MM.1S (cell line): ENCODE measurements around the gene CREB3L1.
A peak's percentile ranks its signal among the peaks of the same experiment; 100 is the strongest.

Experiments
- DNase-seq: peaks from one replicate; pipeline ENCODE4 v3.0.0-alpha.2; 2015
- H2AFZ ChIP-seq: fragments of 300-600 bp; sonication (generic); 2 replicates; pipeline ENCODE4 v1.6.0; 2016; ENCODE audit warnings: antibody characterized with exemption, low read length
- H3F3A ChIP-seq: fragments of 300-600 bp; sonication (generic); 2 replicates; pipeline ENCODE4 v1.6.1; 2016; ENCODE audit warnings: mild to moderate bottlenecking, antibody characterized with exemption, low read length, moderate library complexity, mixed read lengths; ENCODE audit not compliant: insufficient read depth
- H3K27ac ChIP-seq: fragments of 300-600 bp; sonication (generic); 2 replicates; pipeline ENCODE4 v1.5.1; 2016; ENCODE audit warnings: mild to moderate bottlenecking, low read length
- H3K27me3 ChIP-seq: fragments of 300-600 bp; sonication (generic); replicated peaks from 2 replicates; pipeline ENCODE4 v1.6.0; 2016; ENCODE audit warnings: low read length; ENCODE audit not compliant: insufficient read depth
- H3K36me3 ChIP-seq: fragments of 300-600 bp; sonication (generic); replicated peaks from 2 replicates; pipeline ENCODE4 v1.6.1; 2016; ENCODE audit warnings: mild to moderate bottlenecking, low read length, mixed read lengths; ENCODE audit not compliant: insufficient read depth
- H3K4me1 ChIP-seq: fragments of 300-600 bp; sonication (generic); 2 replicates; pipeline ENCODE4 v1.6.1; 2016; ENCODE audit warnings: low read length, mixed read lengths
- H3K4me2 ChIP-seq: fragments of 300-600 bp; sonication (generic); 2 replicates; pipeline ENCODE4 v1.6.0; 2016; ENCODE audit warnings: low read depth, low read length
- H3K4me3 ChIP-seq: fragments of 300-600 bp; sonication (generic); 2 replicates; pipeline ENCODE4 v1.5.1; 2016; ENCODE audit warnings: low read length, mixed read lengths
- H3K79me2 ChIP-seq: fragments of 300-600 bp; sonication (generic); 2 replicates; pipeline ENCODE4 v1.6.1; 2016; ENCODE audit warnings: mixed run types, low read length, mixed read lengths
- H3K9ac ChIP-seq: fragments of 300-600 bp; sonication (generic); 2 replicates; pipeline ENCODE4 v1.6.1; 2016; ENCODE audit warnings: low read length, mixed read lengths
- H3K9me2 ChIP-seq: fragments of 300-600 bp; sonication (generic); replicated peaks from 2 replicates; pipeline ENCODE4 v1.6.1; 2016; ENCODE audit warnings: mild to moderate bottlenecking, low read length, mixed read lengths; ENCODE audit not compliant: insufficient read depth
- H3K9me3 ChIP-seq: fragments of 300-600 bp; sonication (generic); replicated peaks from 2 replicates; pipeline ENCODE4 v1.6.1; 2016; ENCODE audit warnings: mild to moderate bottlenecking, low read length, mixed read lengths; ENCODE audit not compliant: insufficient read depth
- H4K20me1 ChIP-seq: fragments of 300-600 bp; sonication (generic); 2 replicates; pipeline ENCODE4 v1.6.1; 2016; ENCODE audit warnings: mild to moderate bottlenecking, low read length, moderate library complexity, mixed read lengths; ENCODE audit not compliant: insufficient read depth
- CTCF ChIP-seq: fragments of 300-600 bp; sonication (generic); IDR thresholded peaks from 2 replicates; pipeline ENCODE4 v1.5.1; 2016; ENCODE audit warnings: antibody characterized with exemption, low read length, mixed read lengths
- EZH2 ChIP-seq: fragments of 300-600 bp; sonication (generic); optimal IDR thresholded peaks from 2 replicates; pipeline ENCODE3; 2017; ENCODE audit warnings: low read depth, mild to moderate bottlenecking, antibody characterized with exemption, low read length, mixed read lengths
- EZH2phosphoT487 ChIP-seq: fragments of 300-600 bp; sonication (generic); IDR thresholded peaks from 2 replicates; pipeline ENCODE4 v1.6.1; 2018; ENCODE audit warnings: antibody characterized with exemption, low read length

The CREB3L1 gene

GRCh38 chr11:46357483-46357936, 80.0 kb downstream of the CREB3L1 start:
- no peak overlapping the region for H2AFZ ChIP-seq
- H3K9me2 ChIP-seq = no peaks in the 10 kb centered on the region
- H3K79me2 ChIP-seq = peaks cover 48% of the 10 kb centered on the region
- no peaks in the 10 kb centered on the region for H3K27me3 ChIP-seq
- H3K36me3 ChIP-seq = no peaks in the 10 kb centered on the region
- no peaks in the 10 kb centered on the region for H4K20me1 ChIP-seq
- H3K9me3 ChIP-seq = no peaks in the 10 kb centered on the region
- H3K27ac ChIP-seq = no peak overlapping the region
- no peak overlapping the region for H3K9ac ChIP-seq
- H3K4me1 ChIP-seq = no peaks in the 10 kb centered on the region
- H3K4me2 ChIP-seq = no peak overlapping the region
- TF ChIP-seq EZH2phosphoT487 (no peak), CTCF (no peak)
- H3F3A ChIP-seq = no peaks in the 10 kb centered on the region
- no peak overlapping the region for H3K4me3 ChIP-seq
- DNase-seq = no peak

- no peak for DNase-seq
- H3K36me3 ChIP-seq = no peaks in the 10 kb centered on the region
- peaks cover 32% of the 10 kb centered on the region for H3K79me2 ChIP-seq
- H3K4me3 ChIP-seq = no peak overlapping the region
- H3K27ac ChIP-seq = no peak overlapping the region
- no peaks in the 10 kb centered on the region for H4K20me1 ChIP-seq
- H3F3A ChIP-seq = no peaks in the 10 kb centered on the region
- H3K27me3 ChIP-seq = no peaks in the 10 kb centered on the region
- TF ChIP-seq EZH2 (no peak), CTCF (no peak), EZH2phosphoT487 (no peak)
- no peaks in the 10 kb centered on the region for H3K9me2 ChIP-seq
- H2AFZ ChIP-seq = no peak overlapping the region
- H3K9me3 ChIP-seq = no peaks in the 10 kb centered on the region
- H3K4me2 ChIP-seq = no peak overlapping the region
- no peak overlapping the region for H3K9ac ChIP-seq
- H3K4me1 ChIP-seq = no peaks in the 10 kb centered on the region
Observed at GRCh38 chr11:46359953-46360352, 82.5 kb downstream of the CREB3L1 start.

- Histone ChIP-seq H3K9me2 (no peaks in the 10 kb centered on the region), H3K79me2 (peaks cover 32% of the 10 kb centered on the region), H3K27ac (no peak overlapping the region; the same call in 1 of the 2 replicates), H3K9ac (peak overlapping the region; percentile 27; the same call in 1 of the 2 replicates), H2AFZ (peak overlapping the region; percentile 45; the same call in 1 of the 2 replicates), H3F3A (no peaks in the 10 kb centered on the region), H3K4me1 (no peaks in the 10 kb centered on the region), H3K4me3 (peak overlapping the region; percentile 49; the same call in 1 of the 2 replicates), H4K20me1 (no peaks in the 10 kb centered on the region), H3K27me3 (no peaks in the 10 kb centered on the region), H3K9me3 (no peaks in the 10 kb centered on the region), H3K36me3 (no peaks in the 10 kb centered on the region), H3K4me2 (peak overlapping the region; percentile 84)
- no peak for DNase-seq
- TF ChIP-seq EZH2phosphoT487 (no peak), EZH2 (no peak), CTCF (no peak)
Observed at GRCh38 chr11:46360878-46361277, 83.4 kb downstream of the CREB3L1 start.
